Right lobe of liver (tissue), 5 donors: ENCODE data around the gene ADH5. TPM values are rescaled to one million over a fixed set of nuclear protein-coding genes. Genes with fewer than 3 reads are reported as not detected.

Experiments used
- total RNA-seq, 6 experiments: library from RNA; depleted of rRNA in 2 of 6; stranded (reverse); fragments of >200 nt in 2 of 6; fragmentation: NEBNext Ultra II Directional in 3 of 6; extraction: Animal tissue kit (Norgen Biotek cat#: 25700) in 3 of 6; gene quantifications; one replicate each; pipeline versions ENCODE4 v1.1.0 to v1.2.4, GENCODE V29; 2016 to 2023
- donor health status: DM: no; HTN: no; CAD: no.
- donor health status: DM: no; HTN: no; CAD: no.
- donor health status: DM: no; HTN: yes; CAD: no.
- donor health status: DM: no; HTN: yes; CAD: no.

ADH5 gene
- total RNA-seq, 6 experiments from 2014 or later, result 109 to 170 (median 131) TPM

Other genes starting within 250 kb of the ADH5 start
- 10 to 100 TPM; 28.4 to 48.8 (median 34.3) TPM for gene EIF4E, start 159.7 kb downstream of the ADH5 start, total RNA-seq
- 10 to 100 TPM; 12.4 to 16.8 (median 14.9) TPM for gene METAP1, start 93.1 kb downstream of the ADH5 start, total RNA-seq
- gene ADH4, start 55.5 kb upstream of the ADH5 start, total RNA-seq, result 100 to 1,000 TPM; 133 to 957 (median 467) TPM
- gene ADH6, start 130.5 kb upstream of the ADH5 start, total RNA-seq, result 100 to 1,000 TPM in 3 of 6 experiments, 10 to 100 TPM in 3; 73.9 to 213 (median 124) TPM
- 100 to 1,000 TPM in 4 of 6 experiments, 10 to 100 TPM in 2; 72.1 to 676 (median 323) TPM for gene ADH1A, start 202.2 kb upstream of the ADH5 start, total RNA-seq
- 1,000 to 10,000 TPM in 3 of 6 experiments, 100 to 1,000 TPM in 3; 531 to 4,444 (median 1,842) TPM for gene ADH1B, start 232.6 kb upstream of the ADH5 start, total RNA-seq